Measurements from ENCODE around the gene ZNF786.
"Not testable (repeated sequence)": the region's sequence is repeated elsewhere in the genome, so short reads cannot be mapped to it uniquely, and the experiment has no call there.

Gene ZNF786

DNA sequence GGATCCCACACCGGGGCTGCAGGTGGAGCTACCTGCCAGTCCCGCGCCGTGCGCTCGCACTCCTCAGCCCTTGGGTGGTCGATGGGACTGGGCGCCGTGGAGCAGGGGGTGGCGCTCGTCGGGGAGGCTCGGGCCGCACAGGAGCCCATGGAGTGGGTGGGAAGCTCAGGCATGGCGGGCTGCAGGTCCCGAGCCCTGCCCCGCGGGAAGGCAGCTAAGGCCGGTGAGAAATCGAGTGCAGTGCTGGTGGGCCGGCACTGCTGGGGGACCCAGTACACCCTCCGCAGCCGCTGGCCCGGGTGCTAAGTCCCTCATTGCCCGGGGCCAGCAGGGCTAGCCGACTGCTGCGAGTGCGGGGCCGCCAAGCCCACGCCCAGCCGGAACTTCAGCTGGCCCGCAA is 51.9 kb downstream of the ZNF786 start:
- not testable (repeated sequence) for DNase-seq

DNA sequence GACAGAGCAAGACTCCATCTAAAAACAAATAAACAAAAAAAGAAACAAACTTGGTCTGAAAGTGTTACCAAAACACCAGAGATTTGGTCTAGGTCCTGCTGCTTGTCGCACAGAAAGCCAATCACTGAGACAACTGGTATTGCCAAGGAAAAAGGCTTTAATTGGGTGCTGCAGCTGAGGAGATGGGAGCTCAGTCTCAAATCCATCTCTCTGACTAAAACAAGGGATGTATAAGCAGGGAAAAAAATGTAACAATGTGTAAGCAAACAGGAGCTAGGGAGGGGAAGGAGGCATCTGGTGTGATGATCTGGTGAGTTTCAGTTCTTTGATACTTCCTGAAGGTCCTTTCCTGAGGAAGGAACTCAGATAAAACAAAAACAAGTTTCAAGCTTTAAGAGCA is 53.8 kb downstream of the ZNF786 start:
- no peak for DNase-seq

DNA sequence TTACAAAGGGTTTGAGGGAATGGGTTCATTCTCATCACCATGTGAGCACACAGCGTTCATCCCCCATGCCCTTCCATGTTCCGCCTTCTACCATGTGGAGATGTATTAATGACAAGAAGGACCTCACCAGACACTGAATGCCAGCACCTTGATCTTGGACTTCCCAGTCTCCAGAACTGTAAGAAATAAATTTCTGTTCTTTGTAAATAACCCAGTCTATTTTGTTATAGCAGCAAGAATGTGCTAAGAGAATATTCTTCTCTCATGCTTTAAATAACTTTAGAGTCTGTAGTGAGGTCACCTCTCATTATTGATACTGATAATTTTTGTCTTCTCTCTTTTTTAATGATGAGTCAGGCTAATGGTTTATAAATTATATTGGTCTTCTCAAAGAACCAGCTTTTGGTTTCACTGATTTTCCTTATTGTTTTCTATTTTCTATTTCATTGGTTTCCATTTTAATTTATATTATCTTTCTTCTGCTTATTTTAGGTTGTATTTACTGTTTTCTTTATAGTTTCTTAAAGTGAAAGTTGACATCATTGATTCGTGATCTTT is 59.1 kb downstream of the ZNF786 start:
- no peak for DNase-seq

DNA sequence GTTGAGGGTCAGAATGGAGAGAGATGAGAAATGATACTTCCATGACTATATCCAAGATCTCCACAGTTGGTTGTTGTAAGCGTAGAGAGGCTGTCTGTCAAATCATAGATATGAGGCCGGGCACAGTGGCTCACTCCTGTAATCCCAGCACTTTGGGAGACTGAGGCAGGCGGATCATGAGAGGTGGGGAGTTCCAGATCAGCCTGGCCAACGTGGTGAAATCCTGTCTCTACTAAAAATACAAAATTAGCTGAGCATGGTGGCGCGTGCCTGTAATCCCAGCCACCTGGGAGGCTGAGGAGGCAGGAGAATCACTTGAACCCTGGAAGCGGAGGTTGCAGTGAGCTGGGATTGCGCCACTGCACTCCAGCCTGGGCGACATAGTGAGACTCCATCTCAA is 60.1 kb downstream of the ZNF786 start:
- DNase-seq = not testable (repeated sequence)

DNA sequence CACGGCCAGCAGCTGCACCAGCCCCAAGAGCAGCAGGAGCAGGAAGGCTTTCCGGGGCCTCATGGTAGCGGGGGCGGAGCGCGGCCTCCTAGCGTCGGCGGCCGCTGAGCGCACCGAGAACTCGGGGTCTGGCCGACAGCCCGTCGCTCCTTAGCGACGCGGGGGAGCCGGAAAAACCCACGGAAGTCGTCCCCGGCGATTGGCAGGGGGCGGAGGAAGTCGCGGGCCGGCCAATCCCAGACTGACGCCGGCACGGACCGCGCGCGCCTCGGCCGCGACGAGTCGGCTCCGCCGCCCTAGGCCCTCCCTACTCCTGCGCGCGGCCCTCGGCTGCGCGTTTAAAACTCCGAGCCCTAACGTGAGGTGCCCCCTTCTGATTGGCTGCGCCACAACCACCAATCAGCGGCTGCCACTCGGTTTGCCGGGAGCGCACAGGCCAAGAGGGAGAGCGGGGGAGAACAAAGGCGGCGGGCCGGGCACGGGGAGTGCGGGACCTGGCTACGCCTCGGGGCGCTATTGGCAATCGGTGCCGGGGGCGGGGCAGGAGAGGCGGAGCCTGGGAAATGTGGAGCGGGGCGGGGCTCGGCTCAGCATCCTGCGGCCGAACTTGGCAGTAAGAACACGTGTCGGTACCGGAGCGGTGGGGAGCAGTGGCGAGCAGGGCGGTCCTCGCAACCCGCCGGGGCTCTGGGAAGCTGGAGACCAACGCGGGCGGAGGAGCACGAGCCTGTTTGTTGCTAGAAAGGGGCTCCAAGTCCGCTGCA is 62.0 kb downstream of the ZNF786 start, which contains the start of gene PDIA4:
Gene PDIA4, minus strand, starts transcription at position 160 of the 764 bp plus-strand sequence. Its CDS starts 97 bp downstream, at position 63.
- peak; percentile 92 to 100 (median 99) for DNase-seq

DNA sequence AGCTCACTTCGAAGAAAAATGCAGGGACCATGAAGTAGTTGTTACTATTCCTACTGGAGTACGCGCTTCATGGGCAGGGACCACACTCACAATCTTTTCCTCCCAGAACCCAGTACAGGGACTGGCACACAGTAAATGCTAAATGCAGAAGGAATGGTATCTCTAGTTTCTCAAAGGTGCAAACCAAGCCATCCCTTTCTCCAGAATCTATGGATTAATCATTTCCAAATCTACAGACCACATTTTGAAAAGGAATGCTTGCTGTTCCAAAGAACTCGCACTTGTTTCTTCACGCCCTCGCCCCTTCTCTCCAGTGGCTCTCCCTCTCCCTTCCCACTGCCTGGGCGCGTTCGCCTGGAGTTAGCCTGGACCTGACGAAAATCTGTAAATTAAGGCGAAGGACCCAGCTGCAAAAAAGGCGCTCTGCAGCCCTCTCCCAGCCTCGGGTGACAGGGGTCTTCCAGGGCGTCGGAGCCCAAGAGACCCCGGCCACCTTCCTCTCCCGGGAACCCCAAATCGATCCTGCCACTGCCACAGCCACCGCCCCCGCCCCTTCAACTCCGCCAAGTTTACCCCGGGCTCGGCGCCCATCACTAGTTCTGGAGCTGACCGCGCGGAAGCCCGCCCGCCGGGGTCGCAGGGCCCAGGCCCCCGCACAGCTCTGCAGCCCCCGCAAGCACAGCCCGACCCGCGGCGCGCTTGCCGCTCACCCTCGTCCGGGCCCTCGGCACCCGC is 62.7 kb downstream of the ZNF786 start:
- DNase-seq = peak in 6 of 58 donors; percentile 8 to 77 (median 56)

DNA sequence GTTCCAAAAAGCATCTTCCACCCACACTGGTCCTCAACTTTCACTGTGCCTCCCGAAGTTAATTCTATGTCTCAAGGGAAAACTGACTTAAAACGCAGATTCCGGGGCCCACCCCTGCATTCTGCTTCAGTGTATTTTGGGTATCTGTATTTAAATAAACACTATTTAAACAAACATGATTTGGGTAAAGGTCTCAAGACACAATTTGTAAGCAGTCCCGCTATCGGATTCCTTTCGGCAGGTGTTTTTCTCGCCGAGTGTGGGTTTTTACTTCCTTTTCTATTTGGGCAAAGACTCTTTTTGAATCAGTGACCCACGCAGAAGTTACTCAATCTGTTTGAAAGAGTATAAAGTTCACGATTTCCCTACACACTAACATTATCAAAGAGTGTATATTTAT is 63.5 kb downstream of the ZNF786 start:
- no peak for DNase-seq

DNA sequence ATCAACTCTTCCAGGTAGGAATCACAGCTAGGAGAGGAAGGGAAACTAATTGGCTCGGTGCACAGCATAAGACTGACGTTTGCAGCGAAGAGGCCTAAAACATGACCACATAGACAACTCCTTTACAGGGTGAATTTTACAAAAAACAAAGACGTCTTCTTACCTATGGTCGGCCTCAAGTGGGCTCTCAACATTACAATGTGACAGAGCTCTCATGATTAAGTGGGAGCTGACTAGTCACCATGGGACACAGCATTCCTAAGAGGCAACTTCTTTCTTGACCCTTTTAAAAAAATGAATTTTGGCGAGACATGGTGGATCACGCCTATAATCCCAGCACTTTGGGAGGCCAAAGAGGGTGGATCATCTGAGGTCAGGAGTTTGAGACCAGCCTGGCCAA is 66.9 kb downstream of the ZNF786 start:
- DNase-seq = no peak

DNA sequence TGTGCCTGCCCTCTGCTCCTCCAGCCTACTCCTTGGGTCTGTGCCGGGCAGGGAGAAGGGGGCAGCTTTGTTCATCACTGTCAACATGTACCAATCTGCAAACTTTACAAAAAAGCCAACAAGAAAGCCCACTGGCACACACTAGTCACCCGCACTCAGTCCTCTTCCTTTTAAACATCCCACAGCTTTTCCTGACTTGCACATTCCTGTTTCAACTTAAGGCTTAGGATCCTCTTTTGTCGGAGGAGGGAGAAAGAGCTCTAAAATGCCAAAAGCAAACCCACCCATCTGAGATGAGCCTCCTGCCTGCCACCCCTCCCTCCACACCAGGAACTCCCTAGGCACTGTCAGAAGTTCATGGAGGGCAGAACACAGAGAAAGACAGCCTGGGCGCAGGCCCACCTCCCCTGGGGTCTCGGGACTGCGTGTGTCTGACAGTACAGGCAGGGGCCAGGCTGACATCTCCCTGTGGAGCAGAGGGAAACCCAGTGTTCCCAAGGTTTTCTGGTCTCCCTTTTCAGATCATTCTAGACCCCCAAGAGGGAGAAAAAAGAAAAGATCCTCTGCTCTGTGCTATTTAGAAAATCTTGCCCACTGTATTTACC is 67.7 kb downstream of the ZNF786 start:
- no peak for DNase-seq

DNA sequence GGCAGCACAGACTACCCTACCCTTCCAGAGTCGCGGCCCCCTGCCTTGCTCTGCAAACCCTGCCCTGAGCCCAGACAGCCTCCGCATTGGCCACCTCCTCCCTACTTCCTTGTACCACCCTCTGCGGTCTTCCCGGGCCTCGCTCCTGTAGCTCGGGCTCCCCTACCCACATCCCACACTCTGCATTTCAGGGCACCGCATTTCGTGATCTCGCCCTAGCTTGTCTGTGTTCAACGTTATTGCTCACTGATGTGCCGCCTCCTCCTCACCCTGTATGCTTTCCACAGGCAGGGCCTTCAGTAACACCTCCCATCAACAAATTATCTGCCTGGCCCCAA is 68.8 kb downstream of the ZNF786 start:
- DNase-seq = no peak

DNA sequence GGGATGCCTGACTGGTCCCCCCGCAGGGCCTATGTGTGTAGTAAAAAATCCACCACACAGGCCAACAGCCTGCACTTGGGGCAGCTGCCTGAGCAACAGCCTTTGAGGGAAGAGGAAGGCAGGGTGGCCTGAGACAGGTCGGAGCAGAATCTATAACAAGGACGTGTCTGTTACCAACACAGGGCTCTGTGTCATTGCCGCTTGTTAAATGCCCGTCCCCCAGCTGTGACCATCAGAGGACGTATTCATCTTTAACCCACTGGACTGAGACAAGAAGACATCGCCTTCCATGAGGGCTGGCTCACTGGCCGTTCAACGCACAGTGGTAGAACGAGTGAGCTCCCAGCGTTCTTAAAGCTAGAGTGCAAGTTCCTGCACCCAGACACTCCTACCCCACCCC is 70.0 kb downstream of the ZNF786 start:
- peak in 23 of 58 donors; percentile 9 to 51 (median 25) for DNase-seq

All from anterior cingulate cortex (tissue), 58 donors.